Uterus (tissue), 4 donors: ENCODE data around the gene ARHGAP21. TPM values are rescaled to one million over a fixed set of nuclear protein-coding genes. Genes with fewer than 3 reads are reported as not detected.
"Not testable (repeated sequence)": the region's sequence is repeated elsewhere in the genome, so short reads cannot be mapped to it uniquely, and the experiment has no call there.

Experiments
- DNase-seq, 2 donors: peaks; one replicate each; pipeline ENCODE4 v3.0.0-alpha.2; 2019 to 2020
- H3K27ac ChIP-seq, 2 donors: fragments of 200-600 bp; sonication (generic); 1 replicate in 1 of 2; 2 replicates in 1 of 2; pipeline ENCODE4 v1.5.1; 2016 to 2018
- H3K27me3 ChIP-seq, 2 donors: fragments of 200-600 bp; sonication (generic); one replicate each; pipeline ENCODE4 v1.5.1; 2018 to 2019; ENCODE audit warnings: control low read depth in 1 of 2
- H3K36me3 ChIP-seq, 2 donors: fragments of 200-600 bp; sonication (generic); one replicate each; pipeline ENCODE4 v1.5.1; 2019; ENCODE audit warnings: control low read depth in 1 of 2
- H3K4me1 ChIP-seq, 2 donors: fragments of 200-600 bp; sonication (generic); one replicate each; pipeline ENCODE4 v1.5.1; 2018 to 2019; ENCODE audit warnings: control low read depth in 1 of 2
- H3K4me3 ChIP-seq, 2 donors: fragments of 200-600 bp; sonication (generic); 1 replicate in 1 of 2; 2 replicates in 1 of 2; pipeline ENCODE4 v1.5.1; 2018 to 2019; ENCODE audit warnings: mild to moderate bottlenecking in 1 of 2
- H3K9me3 ChIP-seq, 2 donors: fragments of 200-600 bp; sonication (generic); one replicate each; pipeline ENCODE4 v1.5.1; 2019; ENCODE audit warnings: control low read depth in 1 of 2
- CTCF ChIP-seq, 4 experiments: fragments of 200-600 bp in 2 of 4; fragments of 450-650 bp in 2 of 4; sonication (generic) in 2 of 4; IDR thresholded peaks; one replicate each; pipeline ENCODE4 v1.5.1; 2016 to 2019; ENCODE audit warnings: antibody characterized with exemption in 4 of 4, mild to moderate bottlenecking in 2 of 4, moderate library complexity in 1 of 4
- POLR2A ChIP-seq, 2 donors: fragments of 450-650 bp; IDR thresholded peaks; one replicate each; pipeline ENCODE4 v1.6.1; 2016; ENCODE audit warnings: antibody characterized with exemption in 2 of 2, mild to moderate bottlenecking in 1 of 2, moderate library complexity in 1 of 2
- intact Hi-C: fragments of 100-400 bp; cut with DNase I; formaldehyde crosslinking; loops from one replicate; pipeline ENCODE4 v1.15.1; 2023; ENCODE audit warnings: low total_unique reads
- total RNA-seq, 4 donors: library from RNA; depleted of rRNA in 3 of 4; stranded (reverse); fragments of >200 nt in 3 of 4; gene quantifications; one replicate each; pipeline versions ENCODE4 v1.1.0 to v1.2.4, GENCODE V29; 2014 to 2023
- donor health status: DM: yes; HTN: yes; CAD: no.

The ARHGAP21 gene
- total RNA-seq, 4 donors from 2014 or later = 90.4 to 168 (median 124) TPM

GRCh38 chr10:24726626-24727025, 2.9 kb upstream of the ARHGAP21 start:
- H3K27ac ChIP-seq = no peak overlapping the region
- H3K27me3 ChIP-seq = no peaks in the 10 kb centered on the region
- no peak overlapping the region for H3K4me3 ChIP-seq
- no peak for DNase-seq
- no peaks in the 10 kb centered on the region for H3K36me3 ChIP-seq
- no peaks in the 10 kb centered on the region for H3K9me3 ChIP-seq
- intact Hi-C loops = loop anchor here (10.0 kb wide), 1 partner anchor 228 kb away; the partner anchor contains the start of gene PRTFDC1
- H3K4me1 ChIP-seq = no peaks in the 10 kb centered on the region
- TF ChIP-seq CTCF (IDR thresholded peaks at IDR 0.05) (no peak), POLR2A (IDR thresholded peaks at IDR 0.05) (no peak)

- H3K36me3 ChIP-seq, H3K9me3 ChIP-seq, H3K27ac ChIP-seq, H3K4me1 ChIP-seq, H3K27me3 ChIP-seq, DNase-seq, H3K4me3 ChIP-seq: not testable (repeated sequence)
- intact Hi-C loops = loop anchor here (10.0 kb wide), 1 partner anchor 229 kb away; the partner anchor contains the start of gene PRTFDC1
These were observed 2.3 kb upstream of the ARHGAP21 start for GRCh38 chr10:24726029-24726428.

GRCh38 chr10:24724381-24725228, 918 bp upstream of the ARHGAP21 start:
- Histone ChIP-seq H3K36me3 (no peaks in the 10 kb centered on the region), H3K4me3 (peak overlapping the region; percentile 56 to 62), H3K4me1 (no peaks in the 10 kb centered on the region), H3K27ac (peak overlapping the region; percentile 97 to 98), H3K9me3 (no peaks in the 10 kb centered on the region), H3K27me3 (no peaks in the 10 kb centered on the region)
- TF ChIP-seq POLR2A (IDR thresholded peaks at IDR 0.05) (peak; percentile 94 to 98), CTCF (IDR thresholded peaks at IDR 0.05) (no peak)
- intact Hi-C loops = loop anchor here (10.0 kb wide), 1 partner anchor 230 kb away; the partner anchor contains the start of gene PRTFDC1
- peak; percentile 97 to 98 for DNase-seq

- TF ChIP-seq CTCF (IDR thresholded peaks at IDR 0.05) = no peak
- intact Hi-C loops = loop anchor here (10.0 kb wide), 1 partner anchor 231 kb away; the partner anchor contains the start of gene PRTFDC1
- H3K9me3 ChIP-seq = no peaks in the 10 kb centered on the region
- no peaks in the 10 kb centered on the region for H3K4me1 ChIP-seq
- peak overlapping the region; percentile 63 to 82 for H3K4me3 ChIP-seq
- no peak for DNase-seq
- no peaks in the 10 kb centered on the region for H3K27me3 ChIP-seq
- peak overlapping the region; percentile 97 to 98 for H3K27ac ChIP-seq
- H3K36me3 ChIP-seq = no peaks in the 10 kb centered on the region
These were observed 300 bp downstream of the ARHGAP21 start for GRCh38 chr10:24723386-24723787.

GRCh38 chr10:24722676-24723385, 856 bp downstream of the ARHGAP21 start:
- H3K27ac ChIP-seq = peak overlapping the region; percentile 97 to 98
- no peaks in the 10 kb centered on the region for H3K4me1 ChIP-seq
- TF ChIP-seq CTCF (IDR thresholded peaks at IDR 0.05) (no peak), POLR2A (IDR thresholded peaks at IDR 0.05) (peak in 1 of 2 donors; percentile 32)
- H3K27me3 ChIP-seq = no peaks in the 10 kb centered on the region
- no peaks in the 10 kb centered on the region for H3K9me3 ChIP-seq
- peak; percentile 34 to 52 for DNase-seq
- H3K4me3 ChIP-seq = peak overlapping the region; percentile 63 to 82
- no peaks in the 10 kb centered on the region for H3K36me3 ChIP-seq
- intact Hi-C loops = loop anchor here (10.0 kb wide), 1 partner anchor 232 kb away; the partner anchor contains the start of gene PRTFDC1
